H1 (cell line): ENCODE data around the gene SPOCK3. TPM values are rescaled to one million over a fixed set of nuclear protein-coding genes. Genes with fewer than 3 reads are reported as not detected.

ENCODE experiments used
- CTCF ChIA-PET: fragments of 300-600 bp; sonication (Branson Sonifier 250); formaldehyde crosslinking; loops from one replicate; lab custom pipeline; 2021; ENCODE audit not compliant: partially characterized antibody; lab: Charles Lee
- POLR2A ChIA-PET: fragments of 300-600 bp; sonication (Branson Sonifier 250); formaldehyde crosslinking; loops from one replicate; lab custom pipeline; 2021; ENCODE audit warnings: inconsistent platforms; ENCODE audit not compliant: partially characterized antibody; lab: Charles Lee
- DNase-seq, 2 experiments: peaks; one replicate each; pipeline versions ENCODE4 v3.0.0 to v3.0.0-alpha.2; 2010 to 2022; ENCODE audit warnings: low spot score in 2 of 2, low read depth in 1 of 2, mixed read lengths in 1 of 2
- FAIRE-seq: peaks from 2 replicates; lab custom pipeline; 2011; peaks lifted over from hg19 to GRCh38; lab: Jason Lieb, UNC
- H2AFZ ChIP-seq: 2 replicates; pipeline ENCODE4 v1.8.1; 2012; ENCODE audit warnings: low read length, inconsistent platforms
- H2AK5ac ChIP-seq: 2 replicates; pipeline ENCODE4 v1.6.1; 2013; ENCODE audit warnings: low read depth, low read length
- H2BK120ac ChIP-seq: replicated peaks from 2 replicates; pipeline ENCODE3; 2013; ENCODE audit warnings: low read depth, low read length, inconsistent platforms
- H2BK12ac ChIP-seq: 2 replicates; pipeline ENCODE4 v1.6.1; 2013; ENCODE audit warnings: low read depth, low read length
- H2BK15ac ChIP-seq: 2 replicates; pipeline ENCODE4 v1.6.1; 2013; ENCODE audit warnings: low read length
- H2BK20ac ChIP-seq: 2 replicates; pipeline ENCODE4 v1.6.1; 2013; ENCODE audit warnings: low read length
- H2BK5ac ChIP-seq: 2 replicates; pipeline ENCODE4 v1.6.1; 2013; ENCODE audit warnings: low read depth, low read length
- H3K14ac ChIP-seq: 2 replicates; pipeline ENCODE4 v1.6.1; 2013; ENCODE audit warnings: inconsistent platforms; ENCODE audit not compliant: insufficient read length
- H3K18ac ChIP-seq: 2 replicates; pipeline ENCODE4 v1.6.1; 2013; ENCODE audit warnings: low read length; ENCODE audit errors: extremely low read depth
- H3K23ac ChIP-seq: 2 replicates; pipeline ENCODE4 v1.6.1; 2013; ENCODE audit warnings: inconsistent platforms; ENCODE audit not compliant: insufficient read length
- H3K23me2 ChIP-seq: 2 replicates; pipeline ENCODE4 v1.6.1; 2013; ENCODE audit warnings: low read depth, low read length
- H3K27ac ChIP-seq: 2 replicates; pipeline ENCODE4 v1.6.1; 2011; ENCODE audit warnings: low read depth, low read length, inconsistent platforms
- H3K27me3 ChIP-seq, 4 experiments: replicated peaks in 1 of 4; 1 replicate in 1 of 4; 2 replicates in 3 of 4; pipeline versions ENCODE4 v1.6.1 to v1.8.1; 2011 to 2013; ENCODE audit warnings: low read length in 3 of 4, mild to moderate bottlenecking in 3 of 4, inconsistent platforms in 2 of 4, mixed read lengths in 2 of 4, moderate library complexity in 1 of 4; ENCODE audit not compliant: control insufficient read depth in 3 of 4, insufficient read depth in 3 of 4; ENCODE audit errors: extremely low read depth in 1 of 4
- H3K36me3 ChIP-seq, 4 experiments: 2 replicates each; pipeline versions ENCODE4 v1.6.1 to v1.8.1; 2011 to 2013; ENCODE audit warnings: mild to moderate bottlenecking in 4 of 4, low read length in 3 of 4, moderate library complexity in 2 of 4, control low read depth in 1 of 4, inconsistent platforms in 1 of 4; ENCODE audit not compliant: insufficient read depth in 4 of 4, control insufficient read depth in 2 of 4
- H3K4ac ChIP-seq: replicated peaks from 2 replicates; pipeline ENCODE3; 2013; ENCODE audit warnings: low read length, low read depth, mixed read lengths, inconsistent platforms; ENCODE audit not compliant: insufficient read length
- H3K4me1 ChIP-seq, 4 experiments: replicated peaks in 1 of 4; 1 replicate in 1 of 4; 2 replicates in 3 of 4; pipeline versions ENCODE4 v1.6.1 to v1.8.1; 2011 to 2013; ENCODE audit warnings: low read length in 3 of 4, inconsistent platforms in 2 of 4, mixed read lengths in 1 of 4; ENCODE audit not compliant: insufficient read depth in 4 of 4, control insufficient read depth in 3 of 4
- H3K4me2 ChIP-seq, 2 experiments: 2 replicates each; pipeline versions ENCODE4 v1.6.1 to v1.8.1; 2011 to 2013; ENCODE audit warnings: low read depth in 2 of 2, low read length in 2 of 2, control low read depth in 1 of 2, inconsistent platforms in 1 of 2, mild to moderate bottlenecking in 1 of 2; ENCODE audit not compliant: insufficient read depth in 1 of 2
- H3K4me3 ChIP-seq, 4 experiments: fragments of 200-600, 300-600 bp in 1 of 4; sonication (generic), shearing (Covaris generic), sonication (Bioruptor Twin) in 1 of 4; 2 replicates each; pipeline versions ENCODE4 v1.5.1 to v1.8.1; 2011 to 2016; ENCODE audit warnings: low read length in 4 of 4, low read depth in 3 of 4, control low read depth in 2 of 4, inconsistent platforms in 2 of 4, mild to moderate bottlenecking in 2 of 4, mixed read lengths in 1 of 4, moderate library complexity in 1 of 4; ENCODE audit not compliant: insufficient read depth in 2 of 4; ENCODE audit errors: extremely low read depth in 1 of 4
- H3K56ac ChIP-seq: replicated peaks from 2 replicates; pipeline ENCODE3; 2013; ENCODE audit warnings: low read depth, mild to moderate bottlenecking, mixed read lengths, low read length, inconsistent platforms; ENCODE audit not compliant: insufficient read length
- H3K79me1 ChIP-seq: 2 replicates; pipeline ENCODE4 v1.6.1; 2013; ENCODE audit warnings: low read depth, low read length, control low read depth
- H3K79me2 ChIP-seq, 2 experiments: 2 replicates each; pipeline versions ENCODE4 v1.6.1 to v1.8.1; 2012 to 2013; ENCODE audit warnings: low read length in 2 of 2, mild to moderate bottlenecking in 2 of 2, inconsistent platforms in 1 of 2; ENCODE audit not compliant: insufficient read depth in 2 of 2, control insufficient read depth in 1 of 2
- H3K9ac ChIP-seq, 4 experiments: replicated peaks in 1 of 4; 1 replicate in 1 of 4; 2 replicates in 3 of 4; pipeline versions ENCODE4 v1.6.1 to v1.8.1; 2011 to 2013; ENCODE audit warnings: low read depth in 3 of 4, low read length in 3 of 4, control low read depth in 2 of 4, mild to moderate bottlenecking in 2 of 4, moderate library complexity in 2 of 4, inconsistent platforms in 1 of 4; ENCODE audit errors: extremely low read depth in 1 of 4
- H3K9me3 ChIP-seq, 2 experiments: 2 replicates each; pipeline versions ENCODE4 v1.6.1 to v1.8.1; 2012 to 2013; ENCODE audit warnings: mild to moderate bottlenecking in 2 of 2, moderate library complexity in 2 of 2, control low read depth in 1 of 2, inconsistent platforms in 1 of 2, low read depth in 1 of 2, low read length in 1 of 2, mixed read lengths in 1 of 2; ENCODE audit not compliant: insufficient read depth in 2 of 2
- H4K20me1 ChIP-seq, 2 experiments: replicated peaks in 1 of 2; 2 replicates each; pipeline versions ENCODE3 to v1.8.1; 2011 to 2013; ENCODE audit warnings: inconsistent platforms in 2 of 2, low read length in 2 of 2, mild to moderate bottlenecking in 1 of 2; ENCODE audit not compliant: insufficient read depth in 2 of 2, control insufficient read depth in 1 of 2
- H4K5ac ChIP-seq: 2 replicates; pipeline ENCODE4 v1.6.1; 2013; ENCODE audit warnings: low read length, low read depth, mixed read lengths, inconsistent platforms; ENCODE audit not compliant: insufficient read length
- H4K8ac ChIP-seq: 2 replicates; pipeline ENCODE4 v1.8.0; 2013; ENCODE audit warnings: mild to moderate bottlenecking, moderate library complexity, low read length, inconsistent platforms; ENCODE audit not compliant: insufficient read depth; ENCODE audit errors: extremely low read depth
- H4K91ac ChIP-seq: replicated peaks from 2 replicates; pipeline ENCODE3; 2013; ENCODE audit warnings: low read length, mixed read lengths, inconsistent platforms; ENCODE audit not compliant: insufficient read length
- CBX5 ChIP-seq: fragments of 300-800, 300-1000 bp; sonication (generic); IDR thresholded peaks from 2 replicates; pipeline ENCODE4 v1.7.1; 2016; ENCODE audit warnings: antibody characterized with exemption, low read length, low read depth
- CEBPB ChIP-seq: IDR thresholded peaks from 2 replicates; pipeline ENCODE4 v1.6.1; 2012; ENCODE audit warnings: low read depth, low read length
- EZH2 ChIP-seq: fragments of 200-600 bp; sonication (generic); IDR thresholded peaks from 2 replicates; pipeline ENCODE4 v1.7.1; 2012; ENCODE audit warnings: low read depth, mild to moderate bottlenecking, moderate library complexity, low read length, inconsistent platforms; ENCODE audit not compliant: severe bottlenecking
- RNF2 ChIP-seq: fragments of 200-900, 300-1000 bp; sonication (generic); IDR thresholded peaks from 2 replicates; pipeline ENCODE4 v1.7.1; 2016; ENCODE audit warnings: borderline replicate concordance, low read depth, mild to moderate bottlenecking, antibody characterized with exemption, low read length; ENCODE audit not compliant: poor library complexity, severe bottlenecking; ENCODE audit errors: missing control alignments
- SUZ12 ChIP-seq: fragments of 200-600 bp; sonication (generic); IDR thresholded peaks from 2 replicates; pipeline ENCODE4 v1.6.1; 2012; ENCODE audit warnings: mild to moderate bottlenecking, inconsistent platforms, low read length, moderate library complexity, mixed read lengths
- WGBS, 2 experiments: shearing (Covaris generic) in 1 of 2; methylation state at CpG; one replicate each; pipeline versions ENCODE4 v1.1.6 to v1.1.7; 2013 to 2015; ENCODE audit warnings: low lambda C conversion rate in 2 of 2, mixed read lengths in 2 of 2, inconsistent platforms in 1 of 2, low coverage in 1 of 2, missing lambda C conversion rate in 1 of 2; ENCODE audit not compliant: insufficient replicate concordance in 2 of 2, insufficient coverage in 1 of 2, insufficient read length in 1 of 2; ENCODE audit errors: extremely low coverage in 1 of 2, missing lambda C conversion rate in 1 of 2; 5-methylcytosine and 5-hydroxymethylcytosine counted together
- polyA plus RNA-seq, 7 experiments: library from polyadenylated mRNA; depleted of rRNA in 3 of 7; stranded (reverse) in 5 of 7; unstranded in 2 of 7; fragments of >200 nt in 5 of 7; fragments of 200-250 nt in 2 of 7; gene quantifications; 1 replicate in 5 of 7; 2 replicates in 1 of 7; 4 replicates in 1 of 7; pipeline versions ENCODE4 v1.2.1 to v1.2.3, GENCODE V29; 2011 to 2013; ENCODE audit warnings: missing spikeins in 2 of 7, mixed read lengths in 2 of 7
- total RNA-seq: library from RNA; stranded (reverse); fragmentation: NEBNext Ultra II Directional; extraction: Animal tissue kit (Norgen Biotek cat#: 25700); gene quantifications from 2 replicates; pipeline ENCODE4 v1.2.1, GENCODE V29; 2021

Gene SPOCK3
- total and polyA plus RNA-seq, 2 of the 8 experiments (the other 6 are each of a cell fraction or from before 2014, with no cell fraction given) = 0.14 to 0.60 TPM

- no peaks in the 10 kb centered on the region for H3K79me2 ChIP-seq
- H3K18ac ChIP-seq = no peak overlapping the region
- CTCF ChIA-PET = no interaction called here
- no peaks in the 10 kb centered on the region for H3K79me1 ChIP-seq
- no peak for DNase-seq
- H3K4me2 ChIP-seq = no peak overlapping the region
- no peak overlapping the region for H2AK5ac ChIP-seq
- TF ChIP-seq RNF2 (no peak), CEBPB (no peak), SUZ12 (no peak), CBX5 (no peak), EZH2 (no peak)
- H3K27me3 ChIP-seq = no peaks in the 10 kb centered on the region
- 94% methylated on average over 3 of the region's 3 CpGs; no CpG with 5 or more reads in 1 of the 2 experiments for WGBS, 2 experiments
- no peaks in the 10 kb centered on the region for H3K36me3 ChIP-seq
- no peaks in the 10 kb centered on the region for H3K4me1 ChIP-seq
- FAIRE-seq = no peak
- H4K5ac ChIP-seq = no peak overlapping the region
- H3K9ac ChIP-seq = no peak overlapping the region
- no peak overlapping the region for H4K91ac ChIP-seq
- H2BK5ac ChIP-seq = no peak overlapping the region
- H3K9me3 ChIP-seq = no peaks in the 10 kb centered on the region
- POLR2A ChIA-PET = no interaction called here
- no peak overlapping the region for H3K14ac ChIP-seq
- H2BK15ac ChIP-seq = no peak overlapping the region
- no peak overlapping the region for H3K23ac ChIP-seq
- no peak overlapping the region for H2BK20ac ChIP-seq
- no peak overlapping the region for H4K8ac ChIP-seq
- H2BK12ac ChIP-seq = no peak overlapping the region
- H3K23me2 ChIP-seq = no peaks in the 10 kb centered on the region
- no peak overlapping the region for H3K4me3 ChIP-seq
- no peak overlapping the region for H2BK120ac ChIP-seq
- no peak overlapping the region for H3K56ac ChIP-seq
- no peak overlapping the region for H3K4ac ChIP-seq
- no peak overlapping the region for H2AFZ ChIP-seq
- H3K27ac ChIP-seq = no peak overlapping the region
- no peaks in the 10 kb centered on the region for H4K20me1 ChIP-seq
Observed at GRCh38 chr4:167185465-167185864, 48.8 kb downstream of the SPOCK3 start.
